B cell (primary cell): Measurements from ENCODE around the gene CLP1. TPM values are rescaled to one million over a fixed set of nuclear protein-coding genes. Genes with fewer than 3 reads are reported as not detected.

Experiments
- ATAC-seq: fragments of 200-7000 bp; cut with Tn5 transposase; one replicate; pipeline ENCODE4 v1.10.0; 2021; ENCODE audit warnings: low read depth, mild to moderate bottlenecking, moderate number of reproducible peaks, moderate library complexity
- CTCF ChIA-PET: fragments of 350-600 bp; sonication (Branson Sonifier 250); formaldehyde crosslinking; loops from one replicate; lab custom pipeline; 2021; ENCODE audit warnings: antibody characterized with exemption, inconsistent platforms; lab: Charles Lee
- POLR2A ChIA-PET: fragments of 350-600 bp; sonication (Branson Sonifier 250); formaldehyde crosslinking; loops from one replicate; lab custom pipeline; 2021; ENCODE audit warnings: antibody characterized with exemption; lab: Charles Lee
- DNase-seq: peaks from one replicate; pipeline ENCODE4 v3.0.0; 2013
- H2AFZ ChIP-seq: 2 replicates; pipeline ENCODE4 v1.6.1; 2012; ENCODE audit warnings: mild to moderate bottlenecking, low read depth, low read length; ENCODE audit not compliant: insufficient read depth, poor library complexity, severe bottlenecking
- H3K27ac ChIP-seq, 2 donors: 1 replicate in 1 of 2; 2 replicates in 1 of 2; pipeline ENCODE4 v1.5.1; 2012 to 2013; ENCODE audit warnings: low read length in 2 of 2, mild to moderate bottlenecking in 2 of 2, moderate library complexity in 1 of 2
- H3K27me3 ChIP-seq, 4 experiments: fragments of 200-600 bp in 1 of 4; sonication (generic) in 1 of 4; replicated peaks in 1 of 4; 1 replicate in 2 of 4; 2 replicates in 2 of 4; pipeline versions ENCODE4 v1.6.1 to v1.7.0; 2013 to 2016; ENCODE audit warnings: low read length in 3 of 4, mild to moderate bottlenecking in 2 of 4, mixed read lengths in 1 of 4, moderate library complexity in 1 of 4; ENCODE audit not compliant: insufficient read depth in 4 of 4, control insufficient read depth in 3 of 4; ENCODE audit errors: control extremely low read depth in 1 of 4
- H3K36me3 ChIP-seq, 2 experiments: replicated peaks in 1 of 2; 1 replicate in 1 of 2; 2 replicates in 1 of 2; pipeline versions ENCODE4 v1.6.1 to v1.7.1; 2013; ENCODE audit warnings: low read length in 1 of 2; ENCODE audit not compliant: insufficient read depth in 2 of 2, control insufficient read depth in 1 of 2; ENCODE audit errors: control extremely low read depth in 1 of 2, extremely low read depth in 1 of 2
- H3K4me1 ChIP-seq, 2 donors: fragments of 200-600 bp in 1 of 2; sonication (generic) in 1 of 2; 1 replicate in 1 of 2; 2 replicates in 1 of 2; pipeline versions ENCODE4 v1.5.1 to v1.6.1; 2013 to 2017; ENCODE audit warnings: low read length in 2 of 2; ENCODE audit not compliant: control insufficient read depth in 2 of 2, insufficient read depth in 2 of 2
- H3K4me2 ChIP-seq: replicated peaks from 2 replicates; pipeline ENCODE3; 2012; ENCODE audit warnings: mild to moderate bottlenecking, low read depth, low read length; ENCODE audit not compliant: poor library complexity, severe bottlenecking
- H3K4me3 ChIP-seq, 5 experiments: fragments of 200-600 bp in 1 of 5; sonication (generic) in 1 of 5; 1 replicate in 3 of 5; 2 replicates in 2 of 5; pipeline versions ENCODE4 v1.5.1 to v1.7.0; 2011 to 2016; ENCODE audit warnings: low read length in 4 of 5, mild to moderate bottlenecking in 4 of 5, low read depth in 2 of 5, control low read depth in 1 of 5, moderate library complexity in 1 of 5; ENCODE audit not compliant: insufficient read depth in 1 of 5; ENCODE audit errors: control extremely low read depth in 1 of 5, extremely low read depth in 1 of 5
- H3K79me2 ChIP-seq: fragments of 200-600 bp; sonication (generic); one replicate; pipeline ENCODE4 v1.6.0; 2016; ENCODE audit warnings: low read length; ENCODE audit not compliant: control insufficient read depth, insufficient read depth
- H3K9ac ChIP-seq: fragments of 200-600 bp; sonication (generic); 2 replicates; pipeline ENCODE4 v1.6.1; 2017; ENCODE audit warnings: mild to moderate bottlenecking, low read length, moderate library complexity
- H3K9me3 ChIP-seq, 3 donors: one replicate each; pipeline versions ENCODE4 v1.6.1 to v1.7.1; 2013; ENCODE audit warnings: low read length in 2 of 3; ENCODE audit not compliant: control insufficient read depth in 2 of 3, insufficient read depth in 1 of 3; ENCODE audit errors: control extremely low read depth in 1 of 3
- H4K20me1 ChIP-seq: 2 replicates; pipeline ENCODE4 v1.6.0; 2012; ENCODE audit warnings: mild to moderate bottlenecking, low read length; ENCODE audit not compliant: insufficient read depth, control insufficient read depth, poor library complexity, severe bottlenecking
- H3K27ac Mint-ChIP-seq: one replicate; pipeline ENCODE4 v1.8.0; 2021; ENCODE audit warnings: mixed read lengths
- H3K27me3 Mint-ChIP-seq: one replicate; pipeline ENCODE4 v1.8.0; 2021; ENCODE audit warnings: mixed read lengths
- H3K4me1 Mint-ChIP-seq: one replicate; pipeline ENCODE4 v1.8.0; 2021; ENCODE audit warnings: mixed read lengths
- H3K4me3 Mint-ChIP-seq: one replicate; pipeline ENCODE4 v1.8.0; 2021; ENCODE audit warnings: mixed read lengths
- H3K9me3 Mint-ChIP-seq: one replicate; pipeline ENCODE4 v1.8.0; 2022; ENCODE audit warnings: mixed read lengths; ENCODE audit not compliant: insufficient read depth
- CTCF ChIP-seq: fragments of 200-600 bp; IDR thresholded peaks from one replicate; pipeline ENCODE4 v1.8.0; 2022; ENCODE audit warnings: antibody characterized with exemption, mild to moderate bottlenecking
- EZH2 ChIP-seq: IDR thresholded peaks from 2 replicates; pipeline ENCODE4 v1.6.1; 2012; ENCODE audit warnings: borderline replicate concordance, low read depth, mild to moderate bottlenecking, moderate library complexity, low read length; ENCODE audit not compliant: insufficient read depth, poor library complexity, severe bottlenecking
- WGBS: methylation state at CpG from one replicate; pipeline ENCODE4 v1.1.5; 2013; ENCODE audit warnings: missing lambda C conversion rate; ENCODE audit not compliant: insufficient coverage; 5-methylcytosine and 5-hydroxymethylcytosine counted together
- intact Hi-C: fragments of 100-400 bp; cut with micrococcal nuclease; formaldehyde crosslinking; loops from one replicate; pipeline ENCODE4 v1.10.0; 2022
- polyA plus RNA-seq: library from polyadenylated mRNA; depleted of rRNA; stranded (reverse); fragments of >200 nt; gene quantifications from 2 replicates; pipeline ENCODE4 v1.2.3, GENCODE V29; 2012
- total RNA-seq, 2 donors: library from RNA; stranded (reverse); fragments of 120-200 nt in 1 of 2; gene quantifications; 1 replicate in 1 of 2; 2 replicates in 1 of 2; pipeline versions ENCODE4 v1.2.3 to v1.2.4, GENCODE V29; 2013 to 2022

Gene CLP1
- total and polyA plus RNA-seq, 2 donors (not counting 1 experiment from before 2014, with no cell fraction given) = 6.0 to 15.5 TPM

DNA sequence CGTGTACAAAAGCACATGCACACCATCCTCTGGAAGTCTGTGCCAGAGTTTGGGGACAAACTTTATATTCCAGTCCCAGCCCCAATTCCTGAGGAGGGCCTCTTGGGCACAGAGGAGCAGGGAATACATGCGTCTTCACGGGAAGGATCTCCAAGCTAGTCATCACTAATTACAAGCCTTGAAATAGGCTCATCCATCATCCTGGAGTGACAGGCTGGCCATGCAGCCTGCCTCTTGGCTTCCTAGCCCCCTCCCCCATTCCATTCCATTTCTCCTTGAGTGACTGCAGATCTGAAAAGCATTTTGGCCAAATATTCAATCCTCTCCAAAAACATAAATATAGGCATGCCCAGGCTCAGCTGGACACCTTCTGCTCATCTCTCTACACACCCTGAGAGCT lies 35.3 kb upstream of the CLP1 start:
- Histone ChIP-seq H3K36me3 (no peaks in the 10 kb centered on the region), H3K27me3 (no peaks in the 10 kb centered on the region), H4K20me1 (no peaks in the 10 kb centered on the region), H3K4me2 (no peak overlapping the region), H3K4me1 (no peaks in the 10 kb centered on the region), H2AFZ (no peak overlapping the region), H3K4me3 (no peak overlapping the region), H3K9ac (no peak overlapping the region), H3K9me3 (peaks cover 0 to 15% (median 10%) of the 10 kb centered on the region in 3 donors), H3K27ac (no peak overlapping the region), H3K79me2 (no peaks in the 10 kb centered on the region)
- no peak overlapping the region for H3K4me3 Mint-ChIP-seq
- H3K4me1 Mint-ChIP-seq = no peaks in the 10 kb centered on the region
- TF ChIP-seq CTCF = no peak
- TF ChIP-seq EZH2 = no peak
- WGBS = 67% methylated on average over 3 of the region's 3 CpGs
- peaks cover 2% of the 10 kb centered on the region for H3K9me3 Mint-ChIP-seq
- DNase-seq (no peak), ATAC-seq (no peak)
- intact Hi-C loops = no loop called here
- H3K27me3 Mint-ChIP-seq = peaks cover 16% of the 10 kb centered on the region
- no peak overlapping the region for H3K27ac Mint-ChIP-seq
- CTCF ChIA-PET = no interaction called here
- POLR2A ChIA-PET = no interaction called here

DNA sequence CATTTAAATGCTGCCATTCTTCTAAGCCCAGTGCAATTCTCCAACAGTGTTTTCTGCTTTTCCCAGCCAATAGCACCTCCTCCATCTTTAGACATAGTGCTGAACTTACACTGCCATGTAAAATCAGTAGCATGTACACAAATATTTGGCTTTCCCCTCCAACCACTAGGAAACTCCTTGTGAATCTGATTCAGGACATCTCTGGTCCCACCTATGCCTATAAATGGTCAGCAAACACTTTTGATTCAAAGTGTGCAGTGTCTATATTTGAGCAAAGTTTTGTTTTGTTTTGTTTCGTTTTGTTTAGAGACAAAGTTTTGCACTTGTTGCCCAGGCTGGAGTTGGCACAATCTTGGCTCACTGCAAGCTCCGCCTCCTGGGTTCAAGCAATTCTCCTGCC lies 32.7 kb upstream of the CLP1 start:
- Histone ChIP-seq H3K79me2 (no peaks in the 10 kb centered on the region), H3K4me1 (no peaks in the 10 kb centered on the region), H3K4me3 (no peak overlapping the region), H3K27me3 (no peaks in the 10 kb centered on the region), H2AFZ (no peak overlapping the region), H3K36me3 (no peaks in the 10 kb centered on the region), H3K9me3 (peaks cover 0 to 2% (median under 1%) of the 10 kb centered on the region in 3 donors), H3K27ac (no peak overlapping the region), H4K20me1 (no peaks in the 10 kb centered on the region), H3K4me2 (no peak overlapping the region), H3K9ac (no peak overlapping the region)
- no peak overlapping the region for H3K4me3 Mint-ChIP-seq
- no peak overlapping the region for H3K27ac Mint-ChIP-seq
- no peaks in the 10 kb centered on the region for H3K4me1 Mint-ChIP-seq
- no peak for TF ChIP-seq EZH2
- TF ChIP-seq CTCF = no peak
- DNase-seq (no peak), ATAC-seq (no peak)
- no CpG with 5 or more reads among the region's 2 CpGs for WGBS
- ChIA-PET CTCF (no interaction called here), POLR2A (no interaction called here)
- intact Hi-C loops = no loop called here
- no peaks in the 10 kb centered on the region for H3K9me3 Mint-ChIP-seq
- peaks cover 26% of the 10 kb centered on the region for H3K27me3 Mint-ChIP-seq
